Measurements from ENCODE around the gene STK25.

GRCh38 chr2:241553512-241553830 lies 45.1 kb upstream of the STK25 start:
- no peak for TF ChIP-seq CTCF (IDR thresholded peaks at IDR 0.05; ENCODE audit: control extremely low read depth in 1 of 3, insufficient read depth in 1 of 3, low read depth in 1 of 3, low read length in 3 of 3)
- TF ChIP-seq, protein P1, sequence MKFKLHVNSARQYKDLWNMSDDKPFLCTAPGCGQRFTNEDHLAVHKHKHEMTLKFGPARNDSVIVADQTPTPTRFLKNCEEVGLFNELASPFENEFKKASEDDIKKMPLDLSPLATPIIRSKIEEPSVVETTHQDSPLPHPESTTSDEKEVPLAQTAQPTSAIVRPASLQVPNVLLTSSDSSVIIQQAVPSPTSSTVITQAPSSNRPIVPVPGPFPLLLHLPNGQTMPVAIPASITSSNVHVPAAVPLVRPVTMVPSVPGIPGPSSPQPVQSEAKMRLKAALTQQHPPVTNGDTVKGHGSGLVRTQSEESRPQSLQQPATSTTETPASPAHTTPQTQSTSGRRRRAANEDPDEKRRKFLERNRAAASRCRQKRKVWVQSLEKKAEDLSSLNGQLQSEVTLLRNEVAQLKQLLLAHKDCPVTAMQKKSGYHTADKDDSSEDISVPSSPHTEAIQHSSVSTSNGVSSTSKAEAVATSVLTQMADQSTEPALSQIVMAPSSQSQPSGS (IDR thresholded peaks at IDR 0.05; ENCODE audit: low read length): no peak
- TF ChIP-seq ZNF274 (IDR thresholded peaks at IDR 0.05; ENCODE audit: borderline replicate concordance, extremely low read depth, low read length): no peak
- TF ChIP-seq TCF12 (IDR thresholded peaks at IDR 0.05; ENCODE audit: low read depth, low read length): no peak
- TF ChIP-seq CHD1 (IDR thresholded peaks at IDR 0.05; ENCODE audit: low read depth, low read length): no peak
- TF ChIP-seq POLR2A (IDR thresholded peaks at IDR 0.05; ENCODE audit: control extremely low read depth in 1 of 2, low read depth in 2 of 2, low read length in 2 of 2): no peak
- no peak for TF ChIP-seq TEAD4 (IDR thresholded peaks at IDR 0.05; ENCODE audit: low read depth, low read length)
- no peak for TF ChIP-seq POLR2AphosphoS5 (IDR thresholded peaks at IDR 0.05; ENCODE audit: low read depth, low read length)
- TF ChIP-seq GABPA (IDR thresholded peaks at IDR 0.05; ENCODE audit: borderline replicate concordance, insufficient read depth, low read length): no peak
- no peak for TF ChIP-seq EZH2 (IDR thresholded peaks at IDR 0.05; ENCODE audit: low read depth, low read length, severe bottlenecking)
- TF ChIP-seq NRF1 (IDR thresholded peaks at IDR 0.05; ENCODE audit: low read depth, low read length): no peak
- TF ChIP-seq MAFK (IDR thresholded peaks at IDR 0.05; ENCODE audit: low read depth, low read length): no peak
- TF ChIP-seq RAD21 (IDR thresholded peaks at IDR 0.05 in 1 of 2, conservative IDR thresholded peaks at IDR 0.05 in 1 of 2; ENCODE audit: low read depth in 2 of 2, low read length in 2 of 2): no peak
- no peak for TF ChIP-seq SP1 (IDR thresholded peaks at IDR 0.05; ENCODE audit: low read depth, low read length)
